A549 (cell line): ENCODE results near the gene PDSS2. TPM values are rescaled to one million over a fixed set of nuclear protein-coding genes. Genes with fewer than 3 reads are reported as not detected.

Experiments used
- ATAC-seq, 2 experiments: fragments of 200-7000 bp in 1 of 2; fragments of >200 bp in 1 of 2; cut with Nextera tagmentation in 1 of 2; cut with Tn5 transposase in 1 of 2; 3 replicates each; pipeline versions ENCODE4 v1.8.0 to v1.9.1; 2018 to 2020; ENCODE audit warnings: mild to moderate bottlenecking in 1 of 2, moderate library complexity in 1 of 2
- CTCF ChIA-PET: fragments of 300-600 bp; sonication (Branson Sonifier 250); formaldehyde crosslinking; extraction: SDS; loops from one replicate; lab custom pipeline; 2021; ENCODE audit warnings: antibody characterized with exemption, inconsistent platforms; lab: Yijun Ruan, JAX
- POLR2A ChIA-PET: fragments of 350-600 bp; formaldehyde crosslinking; extraction: SDS; loops from one replicate; lab custom pipeline; 2021; ENCODE audit warnings: antibody characterized with exemption, inconsistent platforms; lab: Yijun Ruan, JAX
- DNase-seq, 2 experiments: peaks; one replicate each; pipeline versions ENCODE4 v3.0.0 to v3.0.0-alpha.2; 2011 to 2016; ENCODE audit warnings: low read depth in 1 of 2, low spot score in 1 of 2
- FAIRE-seq: peaks from 2 replicates; lab custom pipeline; 2011; peaks lifted over from hg19 to GRCh38; lab: Jason Lieb, UNC
- H3K27ac ChIP-seq, 2 experiments: fragments of >200 bp; sonication (Bioruptor Twin); formaldehyde crosslinking; 3 replicates each; pipeline ENCODE4 v1.5.1; 2016 to 2017
- H3K4me1 ChIP-seq: fragments of >200 bp; sonication (Bioruptor Twin); formaldehyde crosslinking; 3 replicates; pipeline ENCODE4 v1.6.1; 2016
- H3K4me2 ChIP-seq: fragments of >200 bp; sonication (Bioruptor Twin); formaldehyde crosslinking; 3 replicates; pipeline ENCODE4 v1.6.1; 2016
- H3K4me3 ChIP-seq: fragments of >200 bp; sonication (Bioruptor Twin); formaldehyde crosslinking; 3 replicates; pipeline ENCODE4 v1.5.1; 2016
- H3K9me3 ChIP-seq: fragments of >200 bp; sonication (Bioruptor Twin); formaldehyde crosslinking; 3 replicates; pipeline ENCODE4 v1.6.1; 2016
- BHLHE40 ChIP-seq: IDR thresholded peaks from 2 replicates; pipeline ENCODE4 v1.6.1; 2012; ENCODE audit warnings: low read depth, low read length, inconsistent platforms
- CBX2 ChIP-seq: fragments of 200-600 bp; sonication (generic); IDR thresholded peaks from 2 replicates; pipeline ENCODE4 v1.6.1; 2016; ENCODE audit warnings: low read depth, mild to moderate bottlenecking, borderline replicate concordance
- CBX8 ChIP-seq: fragments of 200-600 bp; sonication (generic); IDR thresholded peaks from 2 replicates; pipeline ENCODE4 v1.6.1; 2016
- CHD4 ChIP-seq: fragments of 200-600 bp; sonication (generic); IDR thresholded peaks from 2 replicates; pipeline ENCODE4 v1.6.1; 2016; ENCODE audit warnings: antibody characterized with exemption, mild to moderate bottlenecking, borderline replicate concordance
- EHMT2 ChIP-seq: fragments of 200-600 bp; sonication (generic); IDR thresholded peaks from 2 replicates; pipeline ENCODE4 v1.6.1; 2016; ENCODE audit warnings: antibody characterized with exemption, low read depth, mild to moderate bottlenecking, moderate library complexity
- FOSL2 ChIP-seq, 2 experiments: fragments of 450-650 bp in 1 of 2; fragments of >200 bp in 1 of 2; sonication (Bioruptor Twin) in 1 of 2; formaldehyde crosslinking; IDR thresholded peaks; 2 replicates each; pipeline versions ENCODE4 v1.5.0 to v1.6.1; 2016 to 2020; ENCODE audit warnings: mild to moderate bottlenecking in 1 of 2, moderate library complexity in 1 of 2
- GATA3 ChIP-seq: IDR thresholded peaks from 2 replicates; pipeline ENCODE4 v1.6.1; 2012; ENCODE audit warnings: borderline replicate concordance
- KDM1A ChIP-seq: fragments of 200-600 bp; sonication (generic); IDR thresholded peaks from 2 replicates; pipeline ENCODE4 v1.6.1; 2016; ENCODE audit warnings: low read depth, mild to moderate bottlenecking
- MAFK ChIP-seq: fragments of 450-650 bp; IDR thresholded peaks from 2 replicates; pipeline ENCODE4 v1.6.1; 2014; ENCODE audit not compliant: partially characterized antibody
- NFE2L2 ChIP-seq: fragments of 150-350 bp; conservative IDR thresholded peaks from 2 replicates; pipeline ENCODE4 v1.6.1; 2014; ENCODE audit warnings: low read length
- NPAS2 ChIP-seq: fragments of 250-450 bp; sonication (Bioruptor Pico); IDR thresholded peaks from 2 replicates; pipeline ENCODE4 v1.8.0; 2022; ENCODE audit warnings: mild to moderate bottlenecking, moderate library complexity, borderline replicate concordance
- POLR2A ChIP-seq: IDR thresholded peaks from 2 replicates; pipeline ENCODE4 v1.6.1; 2012; ENCODE audit warnings: mild to moderate bottlenecking, low read length
- POLR2AphosphoS2 ChIP-seq: conservative IDR thresholded peaks from 2 replicates; pipeline ENCODE4 v1.6.1; 2012; ENCODE audit warnings: low read length, improper control_type of control experiment, inconsistent platforms
- RAD21 ChIP-seq, 2 experiments: fragments of >200 bp in 1 of 2; sonication (Bioruptor Twin) in 1 of 2; formaldehyde crosslinking in 1 of 2; IDR thresholded peaks in 1 of 2; conservative IDR thresholded peaks in 1 of 2; 2 replicates in 1 of 2; 3 replicates in 1 of 2; pipeline ENCODE4 v1.6.1; 2012 to 2018; ENCODE audit warnings: inconsistent platforms in 1 of 2
- RARB ChIP-seq: fragments of 250-450 bp; sonication (Bioruptor Pico); IDR thresholded peaks from 2 replicates; pipeline ENCODE4 v1.8.0; 2021; ENCODE audit warnings: mild to moderate bottlenecking, moderate library complexity
- RCOR1 ChIP-seq: fragments of 150-350 bp; IDR thresholded peaks from 2 replicates; pipeline ENCODE4 v1.6.1; 2014; ENCODE audit warnings: antibody characterized with exemption, low read length, low read depth
- SMC3 ChIP-seq: fragments of >200 bp; sonication (Bioruptor Twin); formaldehyde crosslinking; IDR thresholded peaks from 3 replicates; pipeline ENCODE4 v1.6.1; 2018; ENCODE audit warnings: inconsistent platforms
- ZFP36 ChIP-seq: fragments of 450-650 bp; IDR thresholded peaks from 2 replicates; pipeline ENCODE4 v1.6.1; 2014; ENCODE audit warnings: borderline replicate concordance; ENCODE audit not compliant: partially characterized antibody
- WGBS: methylation state at CpG from one replicate; pipeline ENCODE4 v1.1.6; 2017; ENCODE audit errors: missing lambda C conversion rate; 5-methylcytosine and 5-hydroxymethylcytosine counted together
- polyA plus RNA-seq, 4 experiments: library from polyadenylated mRNA; depleted of rRNA in 3 of 4; stranded (reverse); fragments of >200 nt; fragmentation: RNase III in 1 of 4; extraction: RNeasy Plus Mini Kit Qiagen cat#74134 plus additional on column Dnase treatment in 1 of 4; gene quantifications; 2 replicates in 3 of 4; 3 replicates in 1 of 4; pipeline ENCODE4 v1.2.3, GENCODE V29; 2011 to 2017
- TF ChIP-seq, protein P1 (sequence below): fragments of >200 bp; sonication (Bioruptor Twin); formaldehyde crosslinking; IDR thresholded peaks from 2 replicates; pipeline ENCODE4 v1.6.1; 2016
- TF ChIP-seq, protein P2 (sequence below): fragments of 150-350 bp; IDR thresholded peaks from 2 replicates; pipeline ENCODE4 v1.6.1; 2014; ENCODE audit warnings: low read depth, mild to moderate bottlenecking, low read length
- TF ChIP-seq, protein P3 (sequence below): fragments of 250-450 bp; sonication (Bioruptor Pico); IDR thresholded peaks from 2 replicates; pipeline ENCODE4 v1.5.0; 2020; ENCODE audit warnings: low read depth, mild to moderate bottlenecking, moderate library complexity
- TF ChIP-seq, protein P4 (sequence below): fragments of >200 bp; sonication (Bioruptor Twin); formaldehyde crosslinking; IDR thresholded peaks from 3 replicates; pipeline ENCODE4 v1.5.1; 2016

PDSS2 gene
- polyA plus RNA-seq, 2 of the 4 experiments (the other 2 are of a cell fraction) = 7.2 to 17.3 TPM

DNA sequence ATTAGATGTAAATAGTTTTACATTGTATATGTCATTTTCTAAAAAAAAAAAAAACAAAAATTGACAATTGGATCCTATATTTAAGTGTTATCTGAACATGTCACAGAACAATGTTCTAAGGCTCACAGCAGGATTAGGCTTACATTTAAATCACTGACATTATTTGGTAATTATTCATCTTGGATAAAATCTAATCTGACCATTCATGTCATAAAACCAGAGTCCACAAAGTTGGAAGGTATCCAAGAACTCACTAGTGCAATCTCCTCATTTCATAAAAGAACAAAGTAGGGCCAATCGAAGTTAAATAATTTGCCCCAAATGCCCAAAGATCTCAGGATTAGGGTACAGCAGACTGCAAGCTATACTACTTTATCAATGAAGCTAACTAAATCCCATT, 73.0 kb downstream of the PDSS2 start:
- FAIRE-seq (no peak), DNase-seq (no peak), ATAC-seq (no peak)
- Histone ChIP-seq H3K27ac (no peak overlapping the region), H3K9me3 (no peaks in the 10 kb centered on the region), H3K4me1 (no peaks in the 10 kb centered on the region), H3K4me2 (no peak overlapping the region), H3K4me3 (no peak overlapping the region)
- WGBS = 92% methylated on average over 1 of the region's 1 CpG
- CTCF ChIA-PET = no interaction called here
- POLR2A ChIA-PET = no interaction called here
- no peak for TF ChIP-seq RARB
- no peak for TF ChIP-seq NFE2L2
- TF ChIP-seq CBX8 = no peak
- TF ChIP-seq POLR2A = no peak
- no peak for TF ChIP-seq RAD21 (conservative IDR thresholded peaks at IDR 0.05 in 1 of 2, IDR thresholded peaks at IDR 0.05 in 1 of 2)
- TF ChIP-seq FOSL2 (IDR thresholded peaks at IDR 0.05) = no peak
- no peak for TF ChIP-seq FOSL2 (CRISPR knock-in tag; IDR thresholded peaks at IDR 0.05)
- TF ChIP-seq, protein P1, sequence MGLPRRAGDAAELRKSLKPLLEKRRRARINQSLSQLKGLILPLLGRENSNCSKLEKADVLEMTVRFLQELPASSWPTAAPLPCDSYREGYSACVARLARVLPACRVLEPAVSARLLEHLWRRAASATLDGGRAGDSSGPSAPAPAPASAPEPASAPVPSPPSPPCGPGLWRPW = no peak
- TF ChIP-seq POLR2AphosphoS2 = no peak
- TF ChIP-seq, protein P2, sequence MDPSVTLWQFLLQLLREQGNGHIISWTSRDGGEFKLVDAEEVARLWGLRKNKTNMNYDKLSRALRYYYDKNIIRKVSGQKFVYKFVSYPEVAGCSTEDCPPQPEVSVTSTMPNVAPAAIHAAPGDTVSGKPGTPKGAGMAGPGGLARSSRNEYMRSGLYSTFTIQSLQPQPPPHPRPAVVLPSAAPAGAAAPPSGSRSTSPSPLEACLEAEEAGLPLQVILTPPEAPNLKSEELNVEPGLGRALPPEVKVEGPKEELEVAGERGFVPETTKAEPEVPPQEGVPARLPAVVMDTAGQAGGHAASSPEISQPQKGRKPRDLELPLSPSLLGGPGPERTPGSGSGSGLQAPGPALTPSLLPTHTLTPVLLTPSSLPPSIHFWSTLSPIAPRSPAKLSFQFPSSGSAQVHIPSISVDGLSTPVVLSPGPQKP = no peak
- no peak for TF ChIP-seq KDM1A
- no peak for TF ChIP-seq ZFP36
- no peak for TF ChIP-seq CBX2

DNA sequence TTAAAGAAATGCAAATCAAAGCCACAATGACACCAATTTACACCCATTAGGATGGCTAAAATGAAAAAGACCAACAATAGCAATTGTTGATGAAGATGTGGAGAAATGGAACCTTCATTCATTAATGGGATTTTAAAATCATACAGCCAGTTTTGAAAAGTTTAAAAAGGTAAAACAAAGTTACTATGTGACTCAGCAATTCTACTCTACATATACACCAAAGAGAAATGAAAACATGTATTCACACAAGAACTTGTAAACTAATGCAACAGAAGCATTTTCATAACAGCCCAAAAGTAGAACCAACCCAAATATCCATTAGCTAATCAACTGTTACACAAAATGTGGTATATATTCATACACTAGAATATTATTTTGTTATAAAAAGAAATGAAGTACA, 75.7 kb downstream of the PDSS2 start:
- TF ChIP-seq RARB (no peak), CHD4 (no peak), RCOR1 (no peak), MAFK (peak; percentile 54), NFE2L2 (peak; percentile 29; the same call in 1 of the 2 replicates), POLR2A (no peak), EHMT2 (no peak), NPAS2 (CRISPR knock-in tag) (no peak), BHLHE40 (no peak), SMC3 (no peak), ZFP36 (no peak), GATA3 (no peak)
- TF ChIP-seq, protein P3, sequence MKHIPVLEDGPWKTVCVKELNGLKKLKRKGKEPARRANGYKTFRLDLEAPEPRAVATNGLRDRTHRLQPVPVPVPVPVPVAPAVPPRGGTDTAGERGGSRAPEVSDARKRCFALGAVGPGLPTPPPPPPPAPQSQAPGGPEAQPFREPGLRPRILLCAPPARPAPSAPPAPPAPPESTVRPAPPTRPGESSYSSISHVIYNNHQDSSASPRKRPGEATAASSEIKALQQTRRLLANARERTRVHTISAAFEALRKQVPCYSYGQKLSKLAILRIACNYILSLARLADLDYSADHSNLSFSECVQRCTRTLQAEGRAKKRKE (CRISPR knock-in tag) = no peak
- TF ChIP-seq, protein P1 = no peak
- TF ChIP-seq, protein P4, sequence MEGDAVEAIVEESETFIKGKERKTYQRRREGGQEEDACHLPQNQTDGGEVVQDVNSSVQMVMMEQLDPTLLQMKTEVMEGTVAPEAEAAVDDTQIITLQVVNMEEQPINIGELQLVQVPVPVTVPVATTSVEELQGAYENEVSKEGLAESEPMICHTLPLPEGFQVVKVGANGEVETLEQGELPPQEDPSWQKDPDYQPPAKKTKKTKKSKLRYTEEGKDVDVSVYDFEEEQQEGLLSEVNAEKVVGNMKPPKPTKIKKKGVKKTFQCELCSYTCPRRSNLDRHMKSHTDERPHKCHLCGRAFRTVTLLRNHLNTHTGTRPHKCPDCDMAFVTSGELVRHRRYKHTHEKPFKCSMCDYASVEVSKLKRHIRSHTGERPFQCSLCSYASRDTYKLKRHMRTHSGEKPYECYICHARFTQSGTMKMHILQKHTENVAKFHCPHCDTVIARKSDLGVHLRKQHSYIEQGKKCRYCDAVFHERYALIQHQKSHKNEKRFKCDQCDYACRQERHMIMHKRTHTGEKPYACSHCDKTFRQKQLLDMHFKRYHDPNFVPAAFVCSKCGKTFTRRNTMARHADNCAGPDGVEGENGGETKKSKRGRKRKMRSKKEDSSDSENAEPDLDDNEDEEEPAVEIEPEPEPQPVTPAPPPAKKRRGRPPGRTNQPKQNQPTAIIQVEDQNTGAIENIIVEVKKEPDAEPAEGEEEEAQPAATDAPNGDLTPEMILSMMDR = no peak
- TF ChIP-seq, protein P2 = no peak
- no peak overlapping the region for H3K4me2 ChIP-seq
- FAIRE-seq = no peak

More for the DNA sequence above, 75.7 kb downstream of the PDSS2 start:
- DNase-seq (no peak), ATAC-seq (no peak)
- Histone ChIP-seq H3K9me3 (no peaks in the 10 kb centered on the region), H3K4me3 (no peak overlapping the region), H3K4me1 (no peaks in the 10 kb centered on the region), H3K27ac (no peak overlapping the region)
- POLR2A ChIA-PET = no interaction called here
- CTCF ChIA-PET = no interaction called here
